GM13976 (cell line): Measurements from ENCODE around the gene GIGYF1.

Experiments used
- DNase-seq: peaks from one replicate; pipeline ENCODE4 v3.0.0; 2012; ENCODE audit warnings: low spot score
- in situ Hi-C: fragments of 300-500 bp; cut with MboI; formaldehyde crosslinking; loops from one replicate; pipeline ENCODE4 v1.12.0; 2022; ENCODE audit warnings: low sequenced_read_pairs, mixed read lengths, inconsistent platforms; ENCODE audit not compliant: unreplicated experiment
- TF ChIP-seq, protein P1 (sequence below): IDR thresholded peaks from 2 replicates; pipeline ENCODE4 v1.5.1; 2012; ENCODE audit warnings: borderline replicate concordance, mild to moderate bottlenecking; ENCODE audit not compliant: insufficient read depth; ENCODE audit errors: extremely low read depth, missing control alignments, control extremely low read depth

GIGYF1 gene

DNA sequence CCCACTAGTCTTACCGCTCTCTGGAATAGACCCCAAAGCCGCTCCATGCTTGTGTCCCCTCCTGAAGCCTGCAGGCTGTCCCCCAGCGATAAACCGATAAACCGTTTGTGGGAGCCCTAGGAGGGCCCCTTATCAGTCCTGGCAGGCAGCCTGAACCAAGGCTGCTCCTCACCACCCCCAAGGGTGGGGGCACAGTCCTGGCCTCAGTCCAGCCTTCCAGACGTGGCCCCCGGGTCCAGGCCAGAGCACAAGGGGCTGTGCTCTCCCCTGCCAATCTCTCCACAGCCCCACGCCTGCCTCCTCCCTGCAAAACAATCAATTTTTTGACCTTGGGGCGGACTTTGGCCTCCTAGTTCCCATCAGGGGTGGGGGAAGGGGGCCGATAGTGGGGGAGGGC lies 52.6 kb downstream of the GIGYF1 start, which contains the start of gene TFR2:
Gene TFR2 (minus strand): TSS at position 90 of the 397 bp plus-strand sequence. CDS start 43 bp downstream, at position 47.
- in situ Hi-C loops, result no loop called here
- TF ChIP-seq, protein P1, sequence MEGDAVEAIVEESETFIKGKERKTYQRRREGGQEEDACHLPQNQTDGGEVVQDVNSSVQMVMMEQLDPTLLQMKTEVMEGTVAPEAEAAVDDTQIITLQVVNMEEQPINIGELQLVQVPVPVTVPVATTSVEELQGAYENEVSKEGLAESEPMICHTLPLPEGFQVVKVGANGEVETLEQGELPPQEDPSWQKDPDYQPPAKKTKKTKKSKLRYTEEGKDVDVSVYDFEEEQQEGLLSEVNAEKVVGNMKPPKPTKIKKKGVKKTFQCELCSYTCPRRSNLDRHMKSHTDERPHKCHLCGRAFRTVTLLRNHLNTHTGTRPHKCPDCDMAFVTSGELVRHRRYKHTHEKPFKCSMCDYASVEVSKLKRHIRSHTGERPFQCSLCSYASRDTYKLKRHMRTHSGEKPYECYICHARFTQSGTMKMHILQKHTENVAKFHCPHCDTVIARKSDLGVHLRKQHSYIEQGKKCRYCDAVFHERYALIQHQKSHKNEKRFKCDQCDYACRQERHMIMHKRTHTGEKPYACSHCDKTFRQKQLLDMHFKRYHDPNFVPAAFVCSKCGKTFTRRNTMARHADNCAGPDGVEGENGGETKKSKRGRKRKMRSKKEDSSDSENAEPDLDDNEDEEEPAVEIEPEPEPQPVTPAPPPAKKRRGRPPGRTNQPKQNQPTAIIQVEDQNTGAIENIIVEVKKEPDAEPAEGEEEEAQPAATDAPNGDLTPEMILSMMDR, result no peak

DNA sequence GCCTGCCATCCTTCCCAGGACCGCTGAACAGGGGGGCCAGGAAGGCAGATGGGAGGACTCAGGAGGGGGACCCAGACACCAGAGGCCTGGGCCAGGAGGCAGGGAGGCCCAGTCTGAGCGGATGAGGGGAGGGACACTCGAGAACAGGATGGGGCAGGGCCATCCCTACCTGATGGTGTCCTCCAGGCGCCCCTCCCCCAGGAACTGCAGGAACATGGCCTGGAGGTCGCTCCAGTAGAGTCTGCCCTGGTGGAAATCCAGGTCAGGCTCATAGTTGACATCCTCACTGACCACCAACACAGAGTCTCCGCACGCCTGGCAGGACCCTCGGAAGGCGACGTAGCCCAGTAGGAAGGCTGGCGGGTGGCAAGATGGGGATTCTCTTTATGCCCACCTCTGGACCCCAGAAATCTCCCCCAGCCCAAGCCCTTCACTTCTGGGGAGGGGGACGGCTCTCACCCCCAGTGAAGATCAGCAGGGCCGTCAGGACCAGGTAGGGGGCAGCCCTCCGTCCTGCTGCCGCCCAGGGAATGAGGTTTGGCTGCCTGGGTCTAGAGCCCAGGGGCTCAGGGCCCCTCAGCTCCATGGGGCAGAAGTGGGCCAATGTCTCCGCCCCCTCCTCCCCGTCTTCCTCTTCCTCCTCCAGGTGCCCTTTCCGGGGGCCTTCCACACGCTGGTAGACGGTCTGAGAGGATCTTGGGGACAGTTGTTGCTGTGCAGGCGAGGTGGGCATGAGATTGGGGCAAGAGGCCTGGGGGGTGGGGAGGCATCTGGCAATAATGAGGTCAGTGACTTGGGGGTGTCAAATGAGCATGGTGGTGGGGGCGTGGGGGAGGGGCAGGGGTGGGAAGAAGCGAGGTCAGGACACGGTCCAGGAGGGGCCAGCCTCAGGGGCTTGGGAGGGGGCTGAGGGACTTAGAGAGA lies 53.3 kb downstream of the GIGYF1 start:
- in situ Hi-C loops, result no loop called here
- no peak for DNase-seq
- TF ChIP-seq, protein P1, result no peak

More for the DNA sequence above, 52.6 kb downstream of the GIGYF1 start, which contains the start of gene TFR2:
- DNase-seq, result no peak

DNA sequence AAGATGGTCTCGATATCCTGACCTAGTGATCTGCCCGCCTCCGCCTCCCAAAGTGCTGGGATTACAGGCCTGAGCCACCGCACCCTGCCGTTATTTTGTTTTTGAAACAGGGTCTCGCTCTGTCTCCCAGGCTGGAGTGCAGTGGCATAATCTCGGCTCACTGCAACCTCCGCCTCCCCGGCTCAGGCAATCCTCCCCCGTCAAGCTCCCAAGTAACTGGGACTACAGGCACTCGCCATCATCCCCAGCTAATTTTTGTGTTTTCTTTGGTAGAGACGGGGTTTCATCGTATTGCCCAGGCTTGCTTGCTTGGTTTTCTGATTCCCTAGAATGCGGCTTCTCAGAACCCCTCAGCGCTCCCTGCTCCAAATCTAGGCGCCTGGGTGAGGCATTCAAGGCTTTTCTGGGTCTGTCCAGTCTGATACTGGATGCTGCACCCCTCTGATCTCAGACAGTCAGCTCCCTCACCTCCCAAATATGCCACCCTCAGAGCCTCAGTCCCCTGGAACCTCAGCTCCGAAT lies 54.0 kb downstream of the GIGYF1 start:
- in situ Hi-C loops, result no loop called here
- TF ChIP-seq, protein P1, result no peak
- no peak for DNase-seq

DNA sequence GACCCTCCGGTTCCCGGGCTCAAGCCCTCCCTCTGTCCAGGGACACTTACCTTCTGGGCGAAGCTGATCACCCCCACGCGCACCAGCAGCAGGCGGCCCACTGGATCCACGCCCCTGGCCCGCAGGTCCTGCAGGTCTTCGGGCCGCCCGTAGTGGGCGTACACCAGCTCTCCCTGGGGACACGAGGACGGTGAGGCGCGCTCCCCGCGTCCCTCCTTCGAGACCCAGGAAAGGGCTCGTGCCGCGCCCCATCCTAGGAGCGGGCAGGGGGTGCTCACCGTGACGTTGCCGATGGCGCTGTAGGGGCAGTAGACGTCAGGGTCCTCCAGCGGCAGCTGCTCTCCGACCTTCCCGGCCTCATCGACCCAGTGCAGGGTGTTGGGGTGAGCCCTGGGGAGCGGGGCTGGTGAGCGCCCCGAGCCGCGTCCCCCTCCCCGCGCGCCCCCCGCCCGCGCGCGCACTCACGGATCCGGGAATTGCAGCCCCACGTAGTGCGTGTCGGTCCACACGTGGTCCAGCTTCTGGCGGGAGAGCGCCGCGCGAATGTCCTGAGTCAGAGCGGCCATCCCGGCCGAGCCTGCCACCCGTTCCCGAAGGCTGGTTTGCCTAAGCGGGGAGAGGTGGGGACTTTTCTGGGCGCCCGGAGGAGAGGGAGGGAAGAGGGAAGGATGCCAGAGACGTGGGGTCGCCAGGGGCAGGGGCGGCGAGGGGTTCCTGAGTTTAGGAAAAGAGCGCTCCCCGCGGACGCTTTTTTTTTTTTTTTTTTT lies 60.9 kb downstream of the GIGYF1 start:
- peak; percentile 78 for DNase-seq
- in situ Hi-C loops, result no loop called here
- TF ChIP-seq, protein P1, result peak; percentile 41

DNA sequence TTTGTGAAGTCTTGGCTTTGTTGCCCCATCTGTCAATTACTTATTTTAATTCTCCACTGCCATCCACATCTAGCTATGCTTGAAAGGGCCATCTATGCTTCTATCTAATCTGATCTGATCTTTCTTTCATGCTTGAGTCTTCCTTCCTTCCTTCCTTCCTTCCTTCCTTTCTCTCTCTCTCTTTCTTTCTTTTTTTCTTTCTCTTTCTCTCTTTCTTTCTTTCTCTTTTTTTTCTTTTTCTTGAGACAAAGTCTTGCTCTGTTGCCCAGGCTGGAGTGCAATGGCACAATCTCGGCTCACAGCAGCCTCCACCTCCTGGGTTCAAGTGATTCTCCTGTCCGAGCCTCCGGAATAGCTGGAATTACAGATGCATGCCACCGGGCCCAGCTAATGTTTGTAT lies 64.0 kb downstream of the GIGYF1 start:
- in situ Hi-C loops, result no loop called here
- DNase-seq, result no peak
- TF ChIP-seq, protein P1, result no peak
